HG03135 (cell line): ENCODE results near the gene MAGI2.
A peak's percentile ranks its signal among the peaks of the same experiment; 100 is the strongest.

Source experiments
- ATAC-seq: cut with Tn5 transposase; IDR thresholded peaks from one replicate; pipeline ENCODE4 v1.9.1; 2021; ENCODE audit warnings: mild to moderate bottlenecking, moderate library complexity; ENCODE audit not compliant: unreplicated experiment

The MAGI2 gene

DNA sequence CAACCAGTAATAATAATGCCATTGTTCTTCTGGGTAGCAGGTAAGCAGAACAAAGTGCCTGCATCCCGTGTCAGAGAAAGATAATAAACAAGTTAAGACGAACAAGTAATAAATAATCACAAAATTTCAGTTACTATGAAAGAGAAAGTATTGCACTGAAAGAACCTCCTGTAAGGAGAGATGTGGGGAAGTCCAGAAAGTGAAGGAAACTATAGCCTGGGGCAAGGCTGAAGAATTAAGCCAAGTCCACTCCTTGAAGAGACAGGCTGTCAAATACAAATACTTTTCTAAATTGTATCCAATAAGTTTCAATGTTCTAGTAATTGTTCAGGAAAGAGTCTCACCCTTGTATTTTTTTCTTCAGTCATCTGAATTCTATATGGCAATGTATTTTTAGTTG is 611.4 kb downstream of the MAGI2 start:
- no peak for ATAC-seq

DNA sequence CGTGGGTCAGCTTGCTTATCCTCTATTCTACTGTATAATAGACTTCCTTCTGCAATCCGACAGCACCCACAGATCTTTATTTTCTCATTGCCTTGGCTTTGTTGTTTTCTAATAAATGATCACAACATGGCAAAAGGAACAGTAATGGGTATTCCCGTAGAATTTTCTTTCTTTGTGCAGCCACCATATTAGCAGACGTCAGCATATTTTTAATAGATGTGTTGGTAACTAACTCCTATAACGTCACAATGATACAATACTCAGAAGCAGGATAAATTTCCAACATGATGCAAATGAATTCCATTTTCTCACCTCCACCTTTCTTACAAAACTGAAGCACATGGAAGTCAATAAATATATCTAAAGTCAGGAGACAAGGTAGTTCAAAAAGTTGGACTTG is 617.6 kb downstream of the MAGI2 start:
- ATAC-seq, result no peak

DNA sequence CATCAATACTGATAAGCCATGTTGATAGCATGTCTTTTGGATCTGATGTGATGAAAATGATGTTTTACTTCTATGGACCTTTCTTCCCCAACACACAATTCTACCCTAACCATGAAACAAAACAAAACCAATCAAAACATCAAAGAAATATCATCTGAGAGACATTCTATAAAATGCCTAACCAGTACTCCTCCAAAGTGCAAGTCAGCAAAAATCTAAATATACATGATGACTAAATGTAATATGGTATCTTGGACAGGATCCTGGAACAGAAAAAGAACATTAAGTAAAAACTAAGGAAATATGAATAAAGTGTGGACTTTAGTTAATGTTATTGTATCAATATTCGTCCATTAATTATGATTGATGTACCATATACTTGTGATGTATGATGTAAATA is 625.1 kb downstream of the MAGI2 start:
- ATAC-seq, result no peak

DNA sequence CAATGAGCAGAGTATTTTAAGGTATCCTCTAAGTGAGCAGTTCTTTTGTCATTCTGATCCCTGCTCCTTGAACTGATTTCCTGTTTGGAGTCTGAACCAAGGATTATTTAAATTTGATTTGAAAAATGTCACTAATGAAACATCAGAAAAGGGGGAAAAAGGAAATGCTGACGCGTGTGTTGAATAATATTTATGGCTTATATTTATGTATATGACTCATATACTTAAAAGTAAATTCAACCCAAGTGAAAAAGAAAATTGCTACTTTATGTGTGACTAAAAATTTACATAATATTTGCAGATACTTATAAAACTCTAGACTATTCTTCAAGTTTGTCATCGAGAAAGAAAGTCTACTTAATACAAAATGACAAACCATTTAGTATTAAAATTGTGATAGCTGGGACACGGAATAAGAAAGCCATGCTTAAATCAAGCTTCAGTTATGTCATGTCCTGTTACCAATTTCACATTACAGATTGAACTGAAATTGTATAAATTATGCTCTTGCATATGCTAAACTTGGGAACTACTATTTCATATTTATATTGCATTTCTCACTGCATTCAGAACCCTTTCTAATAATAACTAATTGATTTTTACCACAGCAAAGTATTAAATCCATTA is 649.9 kb downstream of the MAGI2 start:
- no peak for ATAC-seq

DNA sequence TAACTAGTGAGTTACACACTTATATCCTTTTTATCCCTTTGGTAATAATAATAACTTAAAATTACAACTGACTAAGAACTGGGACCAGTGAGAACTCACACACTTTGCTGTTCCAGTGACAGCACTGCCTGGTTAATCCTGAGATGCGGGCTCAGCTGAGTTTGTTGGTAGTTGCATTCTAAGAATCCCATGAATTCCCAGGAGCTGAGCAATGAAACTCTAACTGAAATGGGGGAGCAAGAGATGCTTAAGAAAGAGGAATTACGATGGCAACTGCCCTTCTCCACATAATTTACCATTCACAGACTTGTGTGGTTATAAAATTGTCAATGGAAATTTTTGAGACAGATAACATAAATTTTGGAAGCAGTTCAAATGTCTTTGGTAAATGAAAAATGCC is 659.4 kb downstream of the MAGI2 start:
- ATAC-seq, result no peak

DNA sequence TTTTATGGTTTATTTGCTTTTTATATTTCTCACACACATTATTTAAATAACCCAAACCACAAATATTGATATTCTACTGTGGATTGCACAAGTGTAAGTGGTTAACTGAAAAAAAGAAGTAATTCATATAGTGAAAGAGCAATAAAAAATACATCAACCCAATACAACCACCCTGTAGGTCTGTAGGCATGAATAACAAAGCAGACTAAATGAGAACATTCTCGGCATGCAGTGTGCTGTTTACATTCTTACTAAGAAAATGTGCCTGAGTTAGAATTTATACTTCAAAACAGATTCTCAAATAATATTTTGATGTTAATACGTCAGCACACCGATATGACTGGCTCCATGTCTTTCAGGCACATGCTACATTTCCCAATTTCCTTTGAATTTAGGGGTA is 660.8 kb downstream of the MAGI2 start:
- ATAC-seq, result no peak

DNA sequence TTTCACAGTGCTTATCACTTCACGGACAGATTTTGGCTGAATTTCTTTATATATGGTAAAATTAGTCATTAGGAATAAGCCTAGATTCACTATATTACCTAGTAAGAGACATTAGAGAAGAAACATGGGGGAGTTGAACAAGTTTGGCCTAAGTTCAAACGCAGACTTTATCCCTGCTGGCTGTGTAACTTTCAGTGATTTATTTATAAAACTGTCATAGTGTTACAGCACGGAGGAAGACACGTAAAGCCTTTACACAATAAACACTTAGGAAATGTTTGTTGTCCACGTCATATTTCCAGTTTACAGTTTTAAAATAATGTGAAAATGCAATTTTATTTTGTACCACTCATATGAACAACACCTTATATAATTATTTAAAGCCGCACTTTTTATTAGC is 661.5 kb downstream of the MAGI2 start:
- ATAC-seq, result no peak

DNA sequence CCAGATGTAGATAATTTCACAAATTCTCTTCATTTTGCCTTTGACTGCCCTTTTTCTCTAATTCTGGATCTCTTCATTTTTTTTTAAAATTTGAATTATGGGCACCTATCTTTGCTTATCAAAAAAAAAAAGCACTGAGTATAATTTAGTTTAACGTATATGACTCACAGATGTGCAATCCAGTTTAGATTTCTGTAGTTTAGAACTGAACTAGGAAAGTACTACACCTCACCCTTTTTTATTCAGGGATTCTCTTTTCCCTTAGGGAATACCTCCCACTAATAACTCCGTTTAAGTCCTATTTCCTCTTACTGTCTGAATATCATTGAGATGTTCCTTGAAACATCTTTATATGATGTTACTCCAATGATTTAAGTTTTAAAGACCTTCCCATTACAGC is 665.0 kb downstream of the MAGI2 start:
- ATAC-seq, result no peak

DNA sequence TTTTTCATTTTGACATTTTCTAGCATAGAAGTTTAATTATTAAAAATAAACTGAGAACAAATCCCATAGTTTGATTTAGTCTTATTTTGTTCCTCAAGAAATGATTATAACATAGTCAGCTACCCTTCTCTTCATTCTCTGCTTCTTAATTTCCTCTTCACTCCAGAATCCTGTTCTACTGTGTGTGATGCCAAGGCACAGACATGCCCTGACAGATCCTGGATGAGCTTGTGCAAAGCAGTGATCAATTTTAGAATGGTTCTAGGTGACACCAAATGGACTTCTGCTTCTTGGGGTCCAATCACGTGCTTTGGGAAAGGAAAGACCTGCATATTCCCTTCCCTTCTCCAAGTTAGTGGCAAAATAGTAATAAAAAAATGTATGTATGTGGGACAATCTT is 665.6 kb downstream of the MAGI2 start:
- ATAC-seq, result no peak

DNA sequence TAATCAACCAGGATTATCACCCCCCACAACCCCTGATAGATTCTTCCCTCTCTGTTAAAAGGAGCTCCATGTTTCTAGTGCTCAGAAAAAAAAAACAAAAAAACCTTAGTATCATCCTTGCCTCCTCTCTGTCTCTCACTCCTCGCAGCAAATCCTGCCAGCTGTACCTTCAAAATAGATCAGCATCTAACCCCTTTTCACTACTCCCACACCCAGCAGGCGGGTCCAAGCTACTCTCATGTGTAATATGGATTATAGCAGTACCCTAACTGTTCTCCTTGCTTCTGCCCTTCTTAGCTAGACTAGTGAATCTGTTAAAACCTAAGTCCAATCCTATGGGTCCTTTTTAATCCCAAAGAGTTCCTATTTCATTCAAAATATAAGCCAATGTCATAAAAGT is 667.4 kb downstream of the MAGI2 start:
- ATAC-seq, result no peak

DNA sequence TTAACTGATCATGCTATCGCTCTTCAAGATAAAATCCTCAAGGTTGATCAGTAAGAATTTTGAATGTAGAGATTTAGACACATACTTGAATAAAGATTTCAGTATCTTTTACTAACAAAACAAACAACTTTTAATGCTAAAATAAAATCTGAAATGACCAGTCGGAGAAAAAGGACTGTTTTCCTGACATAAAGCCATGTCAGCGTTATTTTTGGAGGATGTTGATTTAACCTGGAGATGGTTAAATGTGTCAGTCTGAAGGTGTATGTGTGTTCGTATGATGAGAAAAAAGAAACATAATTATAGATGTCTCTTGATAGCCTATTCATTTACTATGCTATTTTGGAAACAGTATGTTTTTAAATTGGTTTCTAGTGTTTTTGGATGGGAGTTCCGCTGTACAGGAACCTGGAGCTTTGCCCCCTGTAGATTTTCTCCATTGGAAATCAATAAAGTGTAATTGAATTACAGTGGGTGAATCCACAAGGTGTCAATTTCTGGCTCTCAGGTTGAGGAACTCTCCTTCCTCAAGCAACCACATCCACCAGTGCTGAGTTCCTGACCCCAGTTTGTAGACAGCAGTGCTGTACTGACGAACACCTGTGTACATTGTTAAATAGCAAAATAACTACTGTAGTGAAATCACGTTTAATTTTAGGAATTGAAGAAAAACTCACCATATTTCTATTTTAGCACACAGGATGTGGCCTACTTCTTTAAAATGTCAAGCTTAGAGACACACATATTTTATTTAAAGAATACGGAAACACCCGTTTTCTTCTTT is 670.1 kb downstream of the MAGI2 start:
- ATAC-seq, result no peak

DNA sequence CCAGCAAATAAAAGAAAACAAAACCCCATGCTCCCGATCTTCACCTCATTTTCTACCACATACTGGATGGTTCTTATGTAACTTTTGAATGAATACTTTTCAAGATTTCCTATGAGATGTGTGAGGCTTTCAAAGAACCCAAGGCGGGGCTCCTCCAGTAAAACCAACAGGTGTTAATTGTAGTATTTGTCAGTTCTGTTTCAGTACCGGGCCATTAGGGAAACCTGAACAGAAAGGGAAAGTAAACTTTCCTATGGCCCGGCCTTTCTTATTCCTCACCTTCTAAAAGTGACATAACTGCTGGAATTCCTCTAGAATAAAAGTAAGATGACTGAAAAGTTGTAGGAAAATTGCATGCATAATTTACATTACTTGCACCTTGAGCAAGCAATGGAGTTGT is 672.9 kb downstream of the MAGI2 start:
- no peak for ATAC-seq

DNA sequence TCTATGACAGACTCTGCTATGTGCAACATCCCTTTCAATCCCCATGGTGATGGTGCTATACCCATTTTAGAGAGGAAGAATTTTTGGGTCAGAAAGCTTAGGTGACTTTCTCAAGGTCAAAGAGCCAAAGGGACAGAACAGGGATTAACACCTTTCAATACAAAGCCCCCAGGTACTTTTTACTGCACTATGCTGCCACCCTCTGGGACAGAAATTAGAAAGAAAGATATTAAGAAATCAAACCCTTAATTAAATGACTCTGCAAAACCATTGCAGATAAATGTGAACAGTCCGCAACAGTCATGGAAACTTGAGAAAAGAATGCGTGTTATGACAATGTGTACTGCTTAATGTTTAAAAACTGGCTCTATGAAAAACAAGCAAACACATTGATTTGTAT is 673.7 kb downstream of the MAGI2 start:
- ATAC-seq, result no peak

DNA sequence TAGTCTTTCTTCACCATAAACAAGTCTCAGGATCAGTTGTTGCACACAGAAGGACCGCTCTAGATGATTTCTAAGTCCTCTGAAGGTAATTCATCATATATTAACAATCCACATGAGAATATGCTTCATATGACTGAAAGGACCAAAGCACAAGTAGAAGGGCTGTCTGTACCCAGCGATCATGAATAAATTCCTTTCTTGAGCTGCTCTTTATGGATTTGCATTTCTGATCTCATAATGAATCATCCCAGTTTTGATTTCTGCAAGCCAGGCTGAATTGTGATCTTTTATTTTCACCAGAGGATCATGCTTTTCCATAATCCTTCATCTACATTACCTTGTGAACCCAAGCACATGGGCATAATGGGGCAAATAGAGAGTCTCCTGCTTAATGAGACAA is 675.6 kb downstream of the MAGI2 start:
- ATAC-seq, result no peak

DNA sequence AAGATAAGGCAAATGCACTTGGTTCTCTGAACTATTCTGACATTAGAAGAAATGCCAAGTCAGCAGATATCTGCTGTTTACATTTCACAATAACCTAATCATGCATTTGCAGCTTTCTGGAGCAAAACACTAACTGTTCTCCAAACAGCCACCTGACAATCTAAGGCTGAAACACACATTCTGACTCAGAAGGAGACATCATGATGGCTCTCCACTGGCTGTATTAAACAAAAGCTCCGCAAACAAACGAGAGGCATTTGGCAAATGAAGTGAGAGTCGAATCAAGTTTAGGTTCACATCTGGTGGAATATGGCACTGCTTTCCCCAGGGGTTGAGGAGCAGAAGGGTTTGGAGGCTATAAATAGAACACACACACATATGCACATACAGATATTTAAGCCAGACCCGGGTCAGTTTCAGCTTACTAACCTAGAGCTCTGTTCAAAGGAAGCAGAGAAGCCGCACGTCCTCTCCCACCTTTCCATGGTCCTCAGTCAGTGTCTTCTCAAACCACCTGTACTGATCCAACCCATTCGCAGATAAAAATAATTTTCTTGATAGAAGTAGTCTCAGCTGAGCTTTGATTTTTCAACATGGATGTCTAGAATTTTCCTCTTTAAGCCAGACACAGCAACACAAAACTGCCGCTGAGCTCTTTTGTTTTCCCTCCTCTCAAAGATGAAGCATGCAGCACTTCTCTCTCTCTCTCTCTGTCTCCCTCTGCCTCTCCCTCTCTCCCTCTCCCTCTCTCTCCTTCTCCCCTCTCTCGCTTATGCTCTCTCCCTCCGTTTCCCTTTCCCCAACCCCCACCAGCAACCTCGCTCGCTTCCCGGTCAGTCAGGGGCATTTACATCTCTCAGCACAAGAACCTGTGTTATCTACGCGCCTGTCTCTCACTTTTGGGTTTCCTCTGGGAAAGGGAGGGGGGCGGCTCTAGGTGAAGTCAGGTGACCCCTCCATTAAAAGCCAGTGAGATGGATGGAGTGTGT is 682.8 kb downstream of the MAGI2 start:
- ATAC-seq, result no peak

DNA sequence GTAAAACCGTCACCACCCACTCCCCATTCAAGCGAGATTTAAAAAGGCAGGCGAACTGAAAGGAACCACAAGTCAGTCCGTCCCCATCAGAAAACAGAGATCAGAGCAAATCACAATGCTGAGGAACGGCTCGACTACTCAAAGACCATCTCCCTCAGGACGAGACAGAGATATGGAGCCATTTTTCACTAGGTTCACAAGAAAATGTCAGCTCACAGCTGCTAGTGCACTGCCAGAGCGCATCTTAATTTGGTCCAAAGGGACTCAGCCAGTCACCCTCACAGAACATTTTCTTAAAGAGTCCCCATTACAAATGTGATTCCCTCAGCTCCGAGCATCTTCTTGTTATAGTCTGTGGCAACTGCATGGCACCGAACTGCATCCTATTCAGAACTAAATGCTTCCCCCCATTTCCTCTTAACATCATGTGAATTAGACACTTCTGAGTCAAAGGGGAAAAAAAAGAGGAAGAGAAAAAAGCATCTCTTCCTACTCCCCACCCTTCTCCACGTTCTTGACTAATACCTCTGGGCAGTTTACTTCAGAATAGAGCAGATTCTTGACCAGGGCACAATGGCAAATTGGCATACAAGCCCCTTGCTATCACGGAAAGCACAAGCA is 683.9 kb downstream of the MAGI2 start:
- ATAC-seq, result peak; percentile 85

DNA sequence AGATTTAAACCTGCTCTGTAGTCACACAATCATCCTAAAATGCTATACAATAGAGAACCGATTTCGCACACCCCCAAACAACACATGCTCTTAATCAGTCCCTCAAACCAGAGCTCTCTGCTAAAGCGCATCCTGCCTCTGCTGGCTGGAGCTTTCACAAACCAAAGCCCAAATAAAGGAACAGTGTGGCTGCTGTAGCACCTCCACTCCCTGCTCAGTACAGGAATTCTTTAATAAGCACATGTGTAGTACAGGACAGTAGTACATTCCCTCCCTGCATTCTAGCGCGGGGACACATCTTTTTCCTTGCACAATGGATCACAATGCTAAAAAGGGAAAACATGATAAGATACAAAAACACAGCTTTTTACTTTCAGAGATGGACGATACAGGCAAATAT is 684.6 kb downstream of the MAGI2 start:
- ATAC-seq, result no peak

DNA sequence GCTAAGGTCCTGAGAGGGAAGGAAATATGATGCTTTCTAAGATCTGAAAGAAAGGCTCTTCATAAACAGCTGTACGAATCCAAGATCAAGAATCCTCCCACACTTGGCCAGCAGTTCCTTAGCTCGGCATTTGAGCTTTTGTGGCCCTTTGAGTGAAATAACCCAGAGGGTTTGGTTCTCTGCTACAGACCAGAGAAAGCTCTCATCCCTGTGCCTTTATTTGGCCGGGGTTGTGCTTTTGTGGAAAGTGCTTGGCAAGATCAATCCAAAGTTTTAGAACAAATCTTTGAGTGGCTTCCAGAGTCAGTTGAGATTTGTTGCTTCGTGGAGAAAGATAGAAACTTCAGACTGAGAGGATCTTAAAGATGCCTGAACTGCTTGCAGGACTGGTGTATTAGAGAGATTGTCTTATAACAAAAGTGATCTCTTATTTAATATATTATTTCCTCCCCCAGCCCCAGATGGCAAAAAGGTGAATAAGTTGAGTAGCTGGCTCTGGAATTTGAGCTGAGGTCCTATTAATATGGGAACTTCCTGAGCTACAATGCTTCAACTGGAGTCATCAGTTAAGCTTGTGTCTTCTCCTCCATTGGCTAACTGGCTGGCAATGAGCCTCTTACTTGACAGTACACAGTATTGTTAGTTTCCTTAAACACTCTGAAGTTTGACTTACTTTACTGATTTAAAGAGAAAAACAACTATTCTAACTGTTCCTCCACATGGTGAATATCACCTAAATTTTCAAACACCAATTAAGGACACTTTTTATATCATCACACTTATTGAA is 687.3 kb downstream of the MAGI2 start:
- no peak for ATAC-seq

DNA sequence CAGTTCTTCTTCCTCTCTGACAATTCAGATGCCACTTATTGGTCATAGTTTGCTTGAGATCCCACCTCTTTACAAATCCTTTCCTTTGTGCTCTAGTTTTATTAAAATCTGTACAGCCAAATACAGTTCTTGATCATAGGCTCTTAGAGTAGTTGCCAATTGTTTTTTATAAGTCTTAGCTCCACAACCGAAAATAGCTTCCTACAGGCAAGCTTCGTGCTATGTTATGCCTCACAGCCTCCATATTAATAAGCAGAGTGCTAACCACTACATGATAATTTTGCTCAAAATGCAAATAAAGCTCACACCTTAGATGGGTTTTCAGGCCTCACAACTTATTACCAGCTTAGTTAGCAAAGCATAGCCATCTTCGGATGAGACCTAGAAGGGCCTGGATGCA is 688.9 kb downstream of the MAGI2 start:
- ATAC-seq, result no peak

DNA sequence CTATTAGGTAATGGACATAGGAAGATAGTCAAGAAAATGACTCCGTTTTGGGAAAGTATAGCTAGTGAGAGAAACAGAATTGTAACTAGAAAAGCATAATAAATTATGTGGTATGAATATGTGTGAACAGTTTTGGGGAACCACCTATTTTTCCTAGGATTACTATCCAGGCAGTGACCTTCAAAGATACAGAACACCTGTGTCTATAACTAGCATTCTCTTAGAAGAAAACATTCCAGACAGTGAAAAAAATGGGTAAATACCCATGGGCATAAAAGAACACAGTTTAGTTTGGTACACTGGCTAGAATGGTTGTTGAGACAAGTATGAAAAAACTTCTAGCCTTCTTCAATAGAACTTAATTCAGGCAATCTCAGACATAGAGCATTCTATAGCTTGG is 690.8 kb downstream of the MAGI2 start:
- no peak for ATAC-seq
